Aorta (tissue), 5 donors: ENCODE data around the gene PRKN. TPM values are rescaled to one million over a fixed set of nuclear protein-coding genes. Genes with fewer than 3 reads are reported as not detected.

Experiments used
- ATAC-seq: fragments of 200-7000 bp; cut with Tn5 transposase; one replicate; pipeline ENCODE4 v1.9.1; 2022; ENCODE audit warnings: moderate library complexity; ENCODE audit not compliant: low FRiP score
- DNase-seq, 2 donors: peaks; one replicate each; pipeline ENCODE4 v3.0.0-alpha.2; 2020
- H3K27ac ChIP-seq, 2 donors: one replicate each; pipeline ENCODE4 v1.5.1; 2013; ENCODE audit warnings: low read length in 2 of 2, mild to moderate bottlenecking in 2 of 2, moderate library complexity in 2 of 2, control low read depth in 1 of 2, inconsistent platforms in 1 of 2, low read depth in 1 of 2
- H3K27me3 ChIP-seq, 2 donors: one replicate each; pipeline ENCODE4 v1.6.1; 2013; ENCODE audit warnings: control low read depth in 1 of 2, low read length in 1 of 2, mild to moderate bottlenecking in 1 of 2, moderate library complexity in 1 of 2; ENCODE audit not compliant: insufficient read depth in 2 of 2, control insufficient read depth in 1 of 2
- H3K36me3 ChIP-seq, 2 donors: one replicate each; pipeline ENCODE4 v1.6.1; 2013; ENCODE audit warnings: control low read depth in 1 of 2, low read length in 1 of 2, mild to moderate bottlenecking in 1 of 2; ENCODE audit not compliant: insufficient read depth in 2 of 2, control insufficient read depth in 1 of 2
- H3K4me1 ChIP-seq, 2 donors: one replicate each; pipeline ENCODE4 v1.6.1; 2013; ENCODE audit warnings: low read length in 2 of 2, control low read depth in 1 of 2, mild to moderate bottlenecking in 1 of 2, moderate library complexity in 1 of 2; ENCODE audit not compliant: insufficient read depth in 2 of 2, control insufficient read depth in 1 of 2
- H3K4me3 ChIP-seq, 2 donors: one replicate each; pipeline ENCODE4 v1.5.1; 2013; ENCODE audit warnings: low read length in 2 of 2, control low read depth in 1 of 2, mild to moderate bottlenecking in 1 of 2
- H3K9me3 ChIP-seq: one replicate; pipeline ENCODE4 v1.6.1; 2013; ENCODE audit warnings: mild to moderate bottlenecking, low read length; ENCODE audit not compliant: control insufficient read depth
- WGBS, 2 donors: extraction: QIAGEN DNeasy Blood & Tissue Kit; methylation state at CpG; one replicate each; pipeline ENCODE4 v1.1.7; 2013; 5-methylcytosine and 5-hydroxymethylcytosine counted together
- intact Hi-C, 2 donors: fragments of 100-400 bp; cut with DNase I; formaldehyde crosslinking; loops; one replicate each; pipeline versions ENCODE4 v1.14.2 to v1.15.0; 2022
- polyA plus RNA-seq, 2 donors: library from polyadenylated mRNA; stranded (reverse); fragments of 200-250 nt; gene quantifications; one replicate each; pipeline ENCODE4 v1.2.3, GENCODE V29; 2013
- total RNA-seq, 2 donors: library from RNA; stranded (reverse); fragmentation: NEBNext Ultra II Directional; extraction: Animal tissue kit (Norgen Biotek cat#: 25700); gene quantifications; one replicate each; pipeline ENCODE4 v1.2.1, GENCODE V29; 2021
- donor health status: healthy with polysubstance abuse.
- donor health status: Bipolar disorder and iron deficiency.
- donor health status: DM: no; HTN: no; CAD: no.
- donor health status: DM: no; HTN: no; CAD: no.
- donor health status: DM: yes; HTN: yes; CAD: no.

Gene PRKN
- total and polyA plus RNA-seq, 4 donors: 1.0 to 17.3 (median 5.7) TPM

GRCh38 chr6:162147281-162147680 is 580.3 kb downstream of the PRKN start:
- Histone ChIP-seq H3K27ac (no peak overlapping the region), H3K9me3 (peaks cover 2% of the 10 kb centered on the region), H3K27me3 (no peaks in the 10 kb centered on the region), H3K4me3 (no peak overlapping the region), H3K36me3 (no peaks in the 10 kb centered on the region), H3K4me1 (no peaks in the 10 kb centered on the region)
- no peak for ATAC-seq
- intact Hi-C loops: no loop called here
- 60 to 72% methylated on average over 1 of the region's 1 CpG for WGBS, 2 donors
- no peak for DNase-seq

- intact Hi-C loops: no loop called here
- ATAC-seq: no peak
- WGBS, 2 donors: 76 to 82% methylated on average over 7 of the region's 7 CpGs
- no peak overlapping the region for H3K27ac ChIP-seq
- H3K9me3 ChIP-seq: peaks cover 3% of the 10 kb centered on the region
- DNase-seq: no peak
- no peaks in the 10 kb centered on the region for H3K27me3 ChIP-seq
- no peak overlapping the region for H3K4me3 ChIP-seq
- H3K36me3 ChIP-seq: no peaks in the 10 kb centered on the region
- H3K4me1 ChIP-seq: no peaks in the 10 kb centered on the region
Measured at GRCh38 chr6:162140251-162140852, 587.2 kb downstream of the PRKN start.

- ATAC-seq (no peak), DNase-seq (no peak)
- no peaks in the 10 kb centered on the region for H3K4me1 ChIP-seq
- intact Hi-C loops: no loop called here
- H3K27ac ChIP-seq: no peak overlapping the region
- no peaks in the 10 kb centered on the region for H3K36me3 ChIP-seq
- 86 to 87% methylated on average over 5 of the region's 5 CpGs for WGBS, 2 donors
- no peak overlapping the region for H3K4me3 ChIP-seq
- no peaks in the 10 kb centered on the region for H3K27me3 ChIP-seq
- peaks cover 3% of the 10 kb centered on the region for H3K9me3 ChIP-seq
Measured at GRCh38 chr6:162125659-162126058, 601.9 kb downstream of the PRKN start.

GRCh38 chr6:162124710-162125435 is 602.7 kb downstream of the PRKN start:
- no peak for DNase-seq
- Histone ChIP-seq H3K4me1 (peaks cover 0 to 1% of the 10 kb centered on the region in 2 donors), H3K36me3 (no peaks in the 10 kb centered on the region), H3K27me3 (no peaks in the 10 kb centered on the region), H3K9me3 (peaks cover 3% of the 10 kb centered on the region), H3K4me3 (no peak overlapping the region), H3K27ac (no peak overlapping the region)
- intact Hi-C loops: no loop called here
- WGBS, 2 donors: 76 to 80% methylated on average over 15 of the region's 15 CpGs
- ATAC-seq: no peak

GRCh38 chr6:162123797-162124196 is 603.8 kb downstream of the PRKN start:
- no peaks in the 10 kb centered on the region for H3K36me3 ChIP-seq
- ATAC-seq: no peak
- intact Hi-C loops: no loop called here

GRCh38 chr6:162119341-162119740 is 608.2 kb downstream of the PRKN start:
- H3K27ac ChIP-seq: no peak overlapping the region
- peak; percentile 40 for ATAC-seq
- 33 to 54% methylated on average over 4 of the region's 4 CpGs for WGBS, 2 donors
- intact Hi-C loops: no loop called here
- DNase-seq: peak in 1 of 2 donors; percentile 63
- no peaks in the 10 kb centered on the region for H3K36me3 ChIP-seq
- H3K4me3 ChIP-seq: no peak overlapping the region
- no peaks in the 10 kb centered on the region for H3K27me3 ChIP-seq
- peaks cover 0 to 1% of the 10 kb centered on the region in 2 donors for H3K4me1 ChIP-seq
- peaks cover 3% of the 10 kb centered on the region for H3K9me3 ChIP-seq

More at GRCh38 chr6:162123797-162124196, 603.8 kb downstream of the PRKN start:
- no peak overlapping the region for H3K27ac ChIP-seq
- no peak overlapping the region for H3K4me3 ChIP-seq
- DNase-seq: no peak
- peaks cover 0 to 1% of the 10 kb centered on the region in 2 donors for H3K4me1 ChIP-seq
- peaks cover 3% of the 10 kb centered on the region for H3K9me3 ChIP-seq
- no peaks in the 10 kb centered on the region for H3K27me3 ChIP-seq
- 37 to 47% methylated on average over 3 of the region's 3 CpGs for WGBS, 2 donors

GRCh38 chr6:162118706-162119105 is 608.9 kb downstream of the PRKN start:
- Histone ChIP-seq H3K4me3 (no peak overlapping the region), H3K9me3 (peaks cover 3% of the 10 kb centered on the region), H3K27ac (no peak overlapping the region), H3K27me3 (no peaks in the 10 kb centered on the region), H3K36me3 (no peaks in the 10 kb centered on the region), H3K4me1 (peaks cover 0 to 1% of the 10 kb centered on the region in 2 donors)
- intact Hi-C loops: no loop called here
- 89 to 91% methylated on average over 5 of the region's 5 CpGs for WGBS, 2 donors
- ATAC-seq (no peak), DNase-seq (no peak)

- Histone ChIP-seq H3K27ac (no peak overlapping the region), H3K9me3 (peaks cover under 1% of the 10 kb centered on the region), H3K4me3 (no peak overlapping the region), H3K27me3 (no peaks in the 10 kb centered on the region), H3K36me3 (no peaks in the 10 kb centered on the region), H3K4me1 (peaks cover 0 to 1% of the 10 kb centered on the region in 2 donors)
- ATAC-seq: no peak
- intact Hi-C loops: no loop called here
- 87 to 90% methylated on average over 7 of the region's 7 CpGs for WGBS, 2 donors
- DNase-seq: no peak
Measured at GRCh38 chr6:162116902-162117525, 610.6 kb downstream of the PRKN start.
